ENCODE data around the gene SLC16A8.

Gene SLC16A8

GRCh38 chr22:38069372-38070249, 14.4 kb downstream of the SLC16A8 start:
- Histone ChIP-seq H3K4me3 (replicated peaks; ENCODE audit: insufficient read depth, low read length) (no peak overlapping the region), H3K27me3 (ENCODE audit: insufficient read depth, poor library complexity, severe bottlenecking) (no peaks in the 10 kb centered on the region), H3K27ac (replicated peaks) (no peak overlapping the region)
- no peak for DNase-seq (ENCODE audit: low read depth in 1 of 2, low spot score in 1 of 2)
- TF ChIP-seq POLR2AphosphoS5 (IDR thresholded peaks at IDR 0.05; ENCODE audit: low read depth): no peak
- no peak for TF ChIP-seq REST (IDR thresholded peaks at IDR 0.05; ENCODE audit: insufficient replicate concordance, low read depth)
- TF ChIP-seq SPI1 (IDR thresholded peaks at IDR 0.05; ENCODE audit: borderline replicate concordance, low read depth): no peak

GRCh38 chr22:38068641-38069371, 15.2 kb downstream of the SLC16A8 start:
- no peak overlapping the region for H3K27ac ChIP-seq (replicated peaks)
- DNase-seq (ENCODE audit: low read depth in 1 of 2, low spot score in 1 of 2): no peak
- H3K4me3 ChIP-seq (replicated peaks; ENCODE audit: insufficient read depth, low read length): no peak overlapping the region
- TF ChIP-seq GABPA (IDR thresholded peaks at IDR 0.05; ENCODE audit: low read depth) (no peak), POLR2AphosphoS5 (IDR thresholded peaks at IDR 0.05; ENCODE audit: low read depth) (no peak), SPI1 (IDR thresholded peaks at IDR 0.05; ENCODE audit: borderline replicate concordance, low read depth) (no peak), CTCF (IDR thresholded peaks at IDR 0.05; ENCODE audit: insufficient read depth, low read length) (no peak), REST (IDR thresholded peaks at IDR 0.05; ENCODE audit: insufficient replicate concordance, low read depth) (no peak)
- H3K27me3 ChIP-seq (ENCODE audit: insufficient read depth, poor library complexity, severe bottlenecking): no peaks in the 10 kb centered on the region

GRCh38 chr22:38067761-38068360, 16.1 kb downstream of the SLC16A8 start:
- no peak overlapping the region for H3K4me3 ChIP-seq (replicated peaks; ENCODE audit: insufficient read depth, low read length)
- TF ChIP-seq GABPA (IDR thresholded peaks at IDR 0.05; ENCODE audit: low read depth): no peak
- TF ChIP-seq POLR2AphosphoS5 (IDR thresholded peaks at IDR 0.05; ENCODE audit: low read depth): no peak
- no peak for TF ChIP-seq REST (IDR thresholded peaks at IDR 0.05; ENCODE audit: insufficient replicate concordance, low read depth)
- TF ChIP-seq SPI1 (IDR thresholded peaks at IDR 0.05; ENCODE audit: borderline replicate concordance, low read depth): no peak
- no peak for TF ChIP-seq CTCF (IDR thresholded peaks at IDR 0.05; ENCODE audit: insufficient read depth, low read length)

More at GRCh38 chr22:38067761-38068360, 16.1 kb downstream of the SLC16A8 start:
- no peak for DNase-seq (ENCODE audit: low read depth in 1 of 2, low spot score in 1 of 2)
- no peaks in the 10 kb centered on the region for H3K27me3 ChIP-seq (ENCODE audit: insufficient read depth, poor library complexity, severe bottlenecking)
- H3K27ac ChIP-seq (replicated peaks): no peak overlapping the region
